ENCODE measurements around the gene GPAT2. TPM values are rescaled to one million over a fixed set of nuclear protein-coding genes. Genes with fewer than 3 reads are reported as not detected.
"Not testable (repeated sequence)": the region's sequence is repeated elsewhere in the genome, so short reads cannot be mapped to it uniquely, and the experiment has no call there.

The GPAT2 gene
- polyA plus RNA-seq, 3 donors, result 0.44 to 1.6 (median 0.94) TPM

GRCh38 chr2:96019909-96020590, 14.7 kb downstream of the GPAT2 start:
- not testable (repeated sequence) for H3K36me3 Mint-ChIP-seq
- WGBS (ENCODE audit: insufficient coverage), result no CpG with 5 or more reads among the region's 9 CpGs
- intact Hi-C loops (cut with micrococcal nuclease), result loop anchor here in 1 of 2 donors (10.0 kb wide), 2 partner anchors 95 to 155 kb away; partner anchors contain the start of gene ADRA2B

GRCh38 chr2:96016321-96016720, 18.4 kb downstream of the GPAT2 start:
- H3K4me3 Mint-ChIP-seq; H3K9ac ChIP-seq (ENCODE audit: insufficient read depth, low read length, poor library complexity, severe bottlenecking); H3K36me3 Mint-ChIP-seq; H3K9me3 ChIP-seq (replicated peaks in 1 of 2; ENCODE audit: control insufficient read depth in 1 of 2, insufficient read depth in 1 of 2, low read length in 2 of 2); H3K4me2 ChIP-seq (replicated peaks; ENCODE audit: extremely low read depth, low read length, poor library complexity, severe bottlenecking); H3K36me3 ChIP-seq (replicated peaks in 1 of 2; ENCODE audit: control insufficient read depth in 1 of 2, insufficient read depth in 2 of 2, low read length in 2 of 2); H2AFZ ChIP-seq (ENCODE audit: insufficient read depth, low read depth, low read length, poor library complexity, severe bottlenecking); H3K4me3 ChIP-seq (replicated peaks in 1 of 3; ENCODE audit: low read depth in 2 of 3, low read length in 3 of 3); H3K4me1 Mint-ChIP-seq; DNase-seq; H3K4me1 ChIP-seq (ENCODE audit: control insufficient read depth in 1 of 2, insufficient read depth in 2 of 2, low read length in 2 of 2); H3K27me3 Mint-ChIP-seq (ENCODE audit: low read depth in 3 of 3); intact Hi-C loops (cut with micrococcal nuclease); H3K79me2 ChIP-seq (ENCODE audit: insufficient read depth, low read length); H3K27ac ChIP-seq (ENCODE audit: low read depth in 1 of 2, low read length in 2 of 2); H3K27me3 ChIP-seq (ENCODE audit: control insufficient read depth in 2 of 2, insufficient read depth in 2 of 2, low read length in 2 of 2); H4K20me1 ChIP-seq (ENCODE audit: insufficient read depth, low read length); H3K9me3 Mint-ChIP-seq: not testable (repeated sequence)
- H3K27ac Mint-ChIP-seq, result peak overlapping the region in 1 of 7 donors; percentile 25
- no CpG with 5 or more reads among the region's 4 CpGs for WGBS (ENCODE audit: insufficient coverage)

More at GRCh38 chr2:96019909-96020590, 14.7 kb downstream of the GPAT2 start:
- not testable (repeated sequence) for H3K4me1 Mint-ChIP-seq; H3K4me3 ChIP-seq (replicated peaks in 1 of 3; ENCODE audit: low read depth in 2 of 3, low read length in 3 of 3); H3K79me2 ChIP-seq (ENCODE audit: insufficient read depth, low read length); H3K27ac Mint-ChIP-seq; H3K27me3 Mint-ChIP-seq (ENCODE audit: low read depth in 3 of 3); H3K27me3 ChIP-seq (ENCODE audit: control insufficient read depth in 2 of 2, insufficient read depth in 2 of 2, low read length in 2 of 2); H3K9me3 ChIP-seq (replicated peaks in 1 of 2; ENCODE audit: control insufficient read depth in 1 of 2, insufficient read depth in 1 of 2, low read length in 2 of 2); DNase-seq; H3K4me3 Mint-ChIP-seq; H3K4me2 ChIP-seq (replicated peaks; ENCODE audit: extremely low read depth, low read length, poor library complexity, severe bottlenecking); H3K9me3 Mint-ChIP-seq; H4K20me1 ChIP-seq (ENCODE audit: insufficient read depth, low read length); H3K4me1 ChIP-seq (ENCODE audit: control insufficient read depth in 1 of 2, insufficient read depth in 2 of 2, low read length in 2 of 2); H3K9ac ChIP-seq (ENCODE audit: insufficient read depth, low read length, poor library complexity, severe bottlenecking); H3K27ac ChIP-seq (ENCODE audit: low read depth in 1 of 2, low read length in 2 of 2); H2AFZ ChIP-seq (ENCODE audit: insufficient read depth, low read depth, low read length, poor library complexity, severe bottlenecking); H3K36me3 ChIP-seq (replicated peaks in 1 of 2; ENCODE audit: control insufficient read depth in 1 of 2, insufficient read depth in 2 of 2, low read length in 2 of 2)

- H3K4me1 ChIP-seq (ENCODE audit: control insufficient read depth in 1 of 2, insufficient read depth in 2 of 2, low read length in 2 of 2); intact Hi-C loops (cut with micrococcal nuclease); H3K4me3 Mint-ChIP-seq; H3K9me3 ChIP-seq (replicated peaks in 1 of 2; ENCODE audit: control insufficient read depth in 1 of 2, insufficient read depth in 1 of 2, low read length in 2 of 2); H3K27me3 ChIP-seq (ENCODE audit: control insufficient read depth in 2 of 2, insufficient read depth in 2 of 2, low read length in 2 of 2); H3K9me3 Mint-ChIP-seq; H3K27ac ChIP-seq (ENCODE audit: low read depth in 1 of 2, low read length in 2 of 2); H3K4me3 ChIP-seq (replicated peaks in 1 of 3; ENCODE audit: low read depth in 2 of 3, low read length in 3 of 3); H4K20me1 ChIP-seq (ENCODE audit: insufficient read depth, low read length); H2AFZ ChIP-seq (ENCODE audit: insufficient read depth, low read depth, low read length, poor library complexity, severe bottlenecking); H3K79me2 ChIP-seq (ENCODE audit: insufficient read depth, low read length); H3K9ac ChIP-seq (ENCODE audit: insufficient read depth, low read length, poor library complexity, severe bottlenecking); H3K36me3 Mint-ChIP-seq; H3K4me1 Mint-ChIP-seq; DNase-seq; H3K36me3 ChIP-seq (replicated peaks in 1 of 2; ENCODE audit: control insufficient read depth in 1 of 2, insufficient read depth in 2 of 2, low read length in 2 of 2); H3K4me2 ChIP-seq (replicated peaks; ENCODE audit: extremely low read depth, low read length, poor library complexity, severe bottlenecking): not testable (repeated sequence)
- peak overlapping the region in 2 of 7 donors; percentile 52 to 66 for H3K27ac Mint-ChIP-seq
- 100% methylated on average over 1 of the region's 1 CpG for WGBS (ENCODE audit: insufficient coverage)
- peaks cover 4 to 14% (median 12%) of the 10 kb centered on the region in 3 donors for H3K27me3 Mint-ChIP-seq (ENCODE audit: low read depth in 3 of 3)
Measured at GRCh38 chr2:96012792-96013264, 21.9 kb downstream of the GPAT2 start.

GRCh38 chr2:96012086-96012791, 22.5 kb downstream of the GPAT2 start:
- intact Hi-C loops (cut with micrococcal nuclease); H3K4me2 ChIP-seq (replicated peaks; ENCODE audit: extremely low read depth, low read length, poor library complexity, severe bottlenecking); DNase-seq; H3K4me1 Mint-ChIP-seq; H3K4me3 Mint-ChIP-seq; H3K79me2 ChIP-seq (ENCODE audit: insufficient read depth, low read length); H3K36me3 Mint-ChIP-seq; H3K27me3 ChIP-seq (ENCODE audit: control insufficient read depth in 2 of 2, insufficient read depth in 2 of 2, low read length in 2 of 2); H3K27ac ChIP-seq (ENCODE audit: low read depth in 1 of 2, low read length in 2 of 2); H3K9me3 ChIP-seq (replicated peaks in 1 of 2; ENCODE audit: control insufficient read depth in 1 of 2, insufficient read depth in 1 of 2, low read length in 2 of 2); H3K9me3 Mint-ChIP-seq; H4K20me1 ChIP-seq (ENCODE audit: insufficient read depth, low read length); H3K9ac ChIP-seq (ENCODE audit: insufficient read depth, low read length, poor library complexity, severe bottlenecking); H2AFZ ChIP-seq (ENCODE audit: insufficient read depth, low read depth, low read length, poor library complexity, severe bottlenecking); H3K4me1 ChIP-seq (ENCODE audit: control insufficient read depth in 1 of 2, insufficient read depth in 2 of 2, low read length in 2 of 2); H3K4me3 ChIP-seq (replicated peaks in 1 of 3; ENCODE audit: low read depth in 2 of 3, low read length in 3 of 3); H3K36me3 ChIP-seq (replicated peaks in 1 of 2; ENCODE audit: control insufficient read depth in 1 of 2, insufficient read depth in 2 of 2, low read length in 2 of 2): not testable (repeated sequence)
- WGBS (ENCODE audit: insufficient coverage), result 96% methylated on average over 6 of the region's 8 CpGs
- Mint-ChIP-seq H3K27me3 (ENCODE audit: low read depth in 3 of 3) (peaks cover 4 to 14% (median 14%) of the 10 kb centered on the region in 3 donors), H3K27ac (peak overlapping the region in 1 of 7 donors; percentile 64)
